AG20443 (cell line): Measurements from ENCODE around the gene STK24.
"Not testable (repeated sequence)": the region's sequence is repeated elsewhere in the genome, so short reads cannot be mapped to it uniquely, and the experiment has no call there.

Experiments used
- DNase-seq: peaks from one replicate; pipeline ENCODE4 v3.0.0; 2012; ENCODE audit warnings: low spot score, mixed read lengths

Gene STK24

GRCh38 chr13:98434060-98434459 is 142.8 kb downstream of the STK24 start:
- DNase-seq = no peak

- no peak for DNase-seq
These were observed 143.3 kb downstream of the STK24 start for GRCh38 chr13:98433654-98434053.

GRCh38 chr13:98432638-98433037 is 144.3 kb downstream of the STK24 start:
- no peak for DNase-seq

DNA sequence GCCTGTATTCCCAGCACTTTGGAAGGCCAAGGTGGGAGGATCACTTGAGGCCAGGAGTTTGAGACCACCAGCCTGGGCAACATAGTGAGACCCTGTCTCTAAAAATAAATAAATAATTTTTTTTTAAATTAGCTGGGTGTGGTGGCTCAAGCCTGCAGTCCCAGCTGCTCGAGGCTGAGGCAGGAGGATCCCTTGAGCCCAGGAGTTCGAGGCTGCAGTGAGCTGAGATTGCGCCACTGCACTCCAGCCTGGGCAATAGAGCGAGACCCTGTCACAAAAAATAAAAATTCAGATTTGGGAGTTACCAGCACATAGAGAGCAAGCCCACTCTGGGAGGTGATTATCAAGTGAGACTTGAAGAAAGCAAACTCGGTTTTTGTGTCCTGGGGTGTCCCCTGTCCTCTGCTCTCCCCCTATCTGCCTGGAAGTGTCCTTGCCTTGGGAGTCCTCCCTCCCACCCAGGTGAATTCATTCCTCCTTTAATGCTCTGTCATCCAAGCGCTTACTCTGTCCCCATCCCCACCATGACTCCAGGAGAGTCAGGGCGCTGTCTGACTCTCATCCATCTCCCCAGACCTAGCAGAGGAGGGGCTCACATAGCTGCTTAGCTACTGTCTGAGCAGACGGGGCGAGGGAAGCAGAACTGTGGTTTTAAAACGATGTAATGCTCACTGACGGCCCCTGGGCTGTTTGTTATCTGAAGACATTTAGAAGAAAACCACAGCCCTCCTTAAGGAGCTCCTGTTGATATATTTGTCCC is 146.8 kb downstream of the STK24 start:
- no peak for DNase-seq

GRCh38 chr13:98429531-98429930 is 147.4 kb downstream of the STK24 start:
- DNase-seq = no peak

DNA sequence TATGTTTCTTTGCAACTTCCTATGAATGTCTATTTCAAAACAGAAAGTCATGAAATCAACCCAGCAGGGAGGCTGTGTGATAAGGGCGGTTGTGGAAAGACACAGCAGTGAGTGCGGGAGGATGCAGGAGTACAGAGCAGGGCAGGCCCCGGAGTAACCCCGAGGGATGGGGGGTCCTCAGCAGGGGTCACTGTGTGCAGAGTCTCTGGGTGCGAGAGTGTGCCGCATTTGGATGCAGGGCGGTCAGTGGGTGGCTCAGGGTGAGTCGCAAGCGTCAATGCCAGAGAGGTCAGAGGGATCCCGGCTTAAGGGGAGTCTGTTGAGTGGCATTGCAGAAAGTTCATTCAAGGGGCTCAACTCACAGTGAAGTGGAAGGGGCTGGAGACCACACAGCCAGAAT is 147.8 kb downstream of the STK24 start:
- no peak for DNase-seq

GRCh38 chr13:98428256-98428966 is 148.5 kb downstream of the STK24 start:
- no peak for DNase-seq

- no peak for DNase-seq
These were observed 149.4 kb downstream of the STK24 start for GRCh38 chr13:98427331-98427995.

DNA sequence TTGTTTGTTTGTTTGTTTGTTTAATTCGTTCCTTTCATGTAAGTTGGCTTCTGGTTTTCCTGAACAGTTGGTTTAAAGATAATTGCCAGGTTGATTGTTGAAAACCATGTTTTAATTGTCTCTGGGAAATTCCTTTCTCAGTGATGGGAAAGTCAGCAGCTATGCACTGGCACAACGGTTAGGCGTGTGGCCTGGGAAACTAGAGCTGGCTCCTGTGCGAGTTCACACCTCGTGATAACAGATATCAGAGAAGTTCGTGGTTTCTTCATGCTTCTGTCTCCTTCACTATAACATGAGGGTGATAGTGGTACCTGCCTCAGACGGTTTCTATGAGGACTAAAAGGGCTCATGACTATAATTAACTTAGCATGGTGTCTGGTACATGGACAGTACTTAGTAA is 153.5 kb downstream of the STK24 start:
- DNase-seq = no peak

DNA sequence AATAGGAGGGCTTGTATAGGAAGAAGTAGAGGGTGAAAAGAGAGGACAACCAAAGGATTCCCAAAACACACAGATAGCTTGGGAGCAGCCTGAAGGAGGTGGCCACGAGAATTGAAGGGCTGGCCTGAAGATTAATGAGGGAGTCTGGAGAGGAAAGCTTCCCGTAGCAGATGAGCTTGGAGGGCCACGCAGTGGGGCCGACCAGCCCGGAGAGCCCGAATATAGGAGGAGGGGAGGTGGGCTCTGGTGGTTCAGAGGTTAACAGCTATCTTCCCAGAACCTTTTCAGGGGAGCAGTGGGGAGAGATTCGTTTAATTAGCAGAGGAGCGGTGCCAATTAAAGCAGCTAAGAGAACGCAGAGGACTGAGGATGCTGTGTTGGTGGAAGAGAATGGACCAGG is 154.9 kb downstream of the STK24 start:
- no peak for DNase-seq

DNA sequence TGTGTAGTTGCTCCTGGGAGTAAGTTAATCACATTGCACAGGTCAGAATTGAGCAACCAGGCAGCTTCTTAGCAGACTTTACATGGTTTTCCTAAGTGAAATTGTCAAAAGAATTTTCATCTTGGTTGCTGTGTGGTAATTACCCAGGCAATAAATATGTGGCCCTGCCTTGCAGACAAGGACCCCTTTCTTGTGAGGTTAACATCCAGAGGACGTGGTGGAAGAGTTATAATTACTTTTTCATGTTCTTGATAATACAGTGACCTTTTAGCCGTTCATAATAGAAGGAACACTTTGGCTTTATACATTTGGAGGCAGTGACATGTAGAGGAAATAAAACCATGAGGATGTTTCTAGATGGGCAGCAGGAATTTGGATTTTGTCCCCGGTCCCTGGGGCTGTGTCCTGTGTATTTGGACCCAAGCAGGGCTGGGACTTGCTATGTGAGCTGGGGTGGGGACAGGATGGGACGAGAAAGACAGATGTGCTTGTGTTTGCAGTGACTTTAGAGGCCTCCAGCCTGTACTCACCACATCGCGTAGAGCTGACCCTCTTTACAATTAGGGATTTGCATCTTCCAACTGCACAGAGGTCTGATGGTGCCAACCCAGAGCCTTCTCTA is 156.2 kb downstream of the STK24 start:
- no peak for DNase-seq

DNA sequence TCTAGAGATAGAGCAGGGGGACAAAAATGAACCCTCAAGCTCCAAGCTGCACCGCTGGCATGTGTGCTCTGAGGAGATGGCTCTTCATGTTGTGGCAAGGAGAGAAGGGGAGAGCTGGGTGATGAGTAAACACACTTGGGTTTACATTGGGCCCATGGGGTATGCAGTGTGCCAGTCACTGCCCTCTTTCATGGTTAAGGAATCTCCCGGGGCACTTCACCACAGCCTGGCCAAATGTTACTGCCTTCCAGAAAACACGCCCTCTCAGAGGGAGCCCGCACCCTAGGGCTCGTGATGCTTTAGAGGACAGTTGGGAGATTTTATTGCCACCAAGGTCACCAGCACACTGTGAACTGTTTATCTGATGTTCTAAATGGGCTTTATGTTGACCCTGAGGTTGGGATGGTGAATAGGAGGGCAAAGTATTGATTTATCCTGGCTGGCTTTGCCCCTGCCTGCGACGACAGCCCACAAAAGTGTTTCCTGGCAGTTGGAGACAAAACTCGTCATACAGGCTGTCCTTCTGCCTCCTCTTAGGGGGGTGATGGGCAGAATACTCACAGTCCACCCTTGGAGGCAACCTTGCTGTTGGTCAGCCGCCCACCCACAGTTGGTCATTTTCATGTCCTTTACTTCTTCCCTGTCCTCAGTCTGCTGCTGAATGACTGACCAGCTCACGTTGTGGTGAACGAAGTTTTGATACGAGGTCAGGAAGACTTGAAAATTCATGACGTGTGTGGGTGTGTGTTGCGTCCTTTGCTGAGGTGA is 156.9 kb downstream of the STK24 start:
- no peak for DNase-seq

DNA sequence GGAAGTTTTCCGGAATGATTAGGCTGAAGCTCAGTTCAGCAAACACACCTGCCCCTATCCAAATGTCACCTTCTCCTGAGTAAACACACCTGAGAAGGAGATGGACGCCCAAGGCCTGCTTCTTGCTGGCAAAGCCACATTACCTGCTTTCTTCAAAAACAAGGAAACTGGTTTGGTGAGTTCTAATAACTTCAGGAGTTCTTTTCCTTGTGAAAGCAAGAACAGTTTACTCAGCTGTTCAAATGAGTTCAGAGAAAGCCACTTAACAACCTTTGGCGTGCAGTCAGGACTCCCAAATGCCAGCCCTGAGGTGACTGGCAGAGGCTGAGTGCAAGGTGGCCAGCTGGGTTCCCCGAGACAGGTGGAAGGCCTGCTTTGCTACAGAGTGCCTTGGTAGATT is 160.5 kb downstream of the STK24 start:
- no peak for DNase-seq

DNA sequence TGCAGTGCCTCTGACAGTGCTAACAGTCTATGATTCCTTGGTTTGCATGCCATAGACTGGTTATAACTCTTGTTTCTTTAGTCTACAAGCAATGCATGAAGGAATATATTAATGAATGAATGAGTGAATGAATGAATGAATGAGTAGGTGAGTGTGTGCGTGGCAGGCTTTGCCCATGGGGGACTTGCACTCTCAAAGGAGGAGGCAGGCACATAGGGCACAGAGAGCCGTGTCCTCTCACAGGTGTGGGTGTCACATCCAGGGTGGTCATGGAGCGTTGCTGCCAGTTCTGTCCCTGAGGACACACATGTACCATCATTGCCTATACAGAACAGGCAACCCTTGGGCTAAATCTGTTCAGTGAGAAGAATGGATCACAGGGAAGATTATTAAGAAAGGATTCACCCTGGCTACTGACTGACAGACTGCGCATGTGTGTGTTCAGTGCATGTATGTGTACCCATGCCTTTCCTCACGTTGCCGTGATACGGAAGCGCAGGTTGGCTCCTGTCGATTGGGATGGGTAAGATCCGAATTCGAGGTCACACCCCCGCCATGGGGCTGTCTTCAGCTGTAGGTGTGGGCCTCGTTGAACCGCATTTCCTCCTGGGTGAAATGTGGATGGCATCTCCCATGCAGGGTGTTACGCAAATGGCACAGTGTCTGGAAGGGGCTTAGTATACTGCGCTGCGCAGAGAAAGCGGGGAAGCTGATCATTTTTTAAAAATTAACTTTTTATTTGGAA is 161.4 kb downstream of the STK24 start:
- no peak for DNase-seq

DNA sequence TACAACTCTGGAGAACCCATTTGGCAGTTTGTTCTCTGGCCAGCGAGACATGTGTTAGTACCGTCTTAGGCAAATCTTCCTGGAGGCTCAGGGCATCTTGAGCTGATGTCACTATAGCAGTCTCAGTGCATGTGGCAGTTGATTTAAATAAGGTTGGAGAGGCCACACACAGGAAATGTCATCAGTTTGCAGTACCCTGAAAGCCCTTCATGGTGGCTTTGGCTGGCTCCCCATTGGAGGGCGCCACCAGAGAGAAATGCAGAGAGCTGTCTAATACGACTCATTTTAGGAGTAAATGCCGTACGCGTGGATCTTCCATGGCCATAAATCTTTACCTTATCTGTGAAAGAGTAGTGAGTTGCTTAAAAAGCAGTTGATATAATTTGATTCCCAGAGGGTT is 163.1 kb downstream of the STK24 start:
- no peak for DNase-seq

DNA sequence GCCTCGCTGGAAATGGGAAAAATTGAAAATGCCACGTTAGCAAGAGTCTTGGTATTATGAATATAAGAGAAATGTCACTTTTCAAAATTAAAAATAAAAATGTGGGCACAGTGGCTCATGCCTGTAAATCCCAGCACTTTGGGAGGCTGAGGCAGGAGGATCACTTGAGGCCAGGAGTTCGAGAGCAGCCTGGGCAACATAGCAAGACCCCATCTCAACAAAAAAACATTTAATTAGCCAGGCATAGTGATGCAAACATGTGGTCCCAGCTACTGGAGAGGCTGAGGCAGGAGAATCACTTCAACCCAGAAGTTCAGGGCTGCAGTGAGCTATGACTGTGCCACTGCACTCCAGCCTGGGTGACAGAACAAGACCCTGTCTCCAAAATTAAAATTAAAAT is 163.6 kb downstream of the STK24 start:
- DNase-seq = not testable (repeated sequence)

- DNase-seq = no peak
These were observed 165.2 kb downstream of the STK24 start for GRCh38 chr13:98411617-98412265.

DNA sequence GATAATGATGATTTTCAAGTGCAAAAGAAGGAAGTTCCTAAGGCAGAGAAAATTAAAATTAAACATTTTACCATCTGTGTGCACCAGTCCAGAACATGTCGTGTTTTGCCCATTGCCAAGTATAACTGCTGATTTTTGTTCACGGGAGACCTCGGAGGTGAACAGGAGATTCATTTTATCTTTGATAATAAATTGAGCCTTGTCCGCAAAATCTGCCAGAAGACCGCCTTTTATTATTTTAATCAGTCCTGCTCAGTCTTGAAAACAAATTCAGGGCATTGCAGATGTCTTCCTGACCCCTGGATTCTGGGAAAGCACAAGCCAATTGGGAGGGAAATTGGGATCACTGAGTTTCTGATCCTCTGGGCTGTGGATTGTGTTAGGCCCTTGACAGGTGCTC is 165.9 kb downstream of the STK24 start:
- DNase-seq = no peak

GRCh38 chr13:98410612-98411011 is 166.3 kb downstream of the STK24 start:
- DNase-seq = no peak

GRCh38 chr13:98409281-98409680 is 167.6 kb downstream of the STK24 start:
- DNase-seq = no peak

- no peak for DNase-seq
These were observed 169.3 kb downstream of the STK24 start for GRCh38 chr13:98407575-98407974.
